SKM-1 treated with dmso at 0.1 percent for 144 hours (cell line): ENCODE data around the gene POFUT2.

Source experiments
- DNase-seq: peaks from one replicate; lab custom pipeline; 2025; ENCODE audit not compliant: unreplicated experiment; lab: John Stamatoyannopoulos, UW

POFUT2 gene

DNA sequence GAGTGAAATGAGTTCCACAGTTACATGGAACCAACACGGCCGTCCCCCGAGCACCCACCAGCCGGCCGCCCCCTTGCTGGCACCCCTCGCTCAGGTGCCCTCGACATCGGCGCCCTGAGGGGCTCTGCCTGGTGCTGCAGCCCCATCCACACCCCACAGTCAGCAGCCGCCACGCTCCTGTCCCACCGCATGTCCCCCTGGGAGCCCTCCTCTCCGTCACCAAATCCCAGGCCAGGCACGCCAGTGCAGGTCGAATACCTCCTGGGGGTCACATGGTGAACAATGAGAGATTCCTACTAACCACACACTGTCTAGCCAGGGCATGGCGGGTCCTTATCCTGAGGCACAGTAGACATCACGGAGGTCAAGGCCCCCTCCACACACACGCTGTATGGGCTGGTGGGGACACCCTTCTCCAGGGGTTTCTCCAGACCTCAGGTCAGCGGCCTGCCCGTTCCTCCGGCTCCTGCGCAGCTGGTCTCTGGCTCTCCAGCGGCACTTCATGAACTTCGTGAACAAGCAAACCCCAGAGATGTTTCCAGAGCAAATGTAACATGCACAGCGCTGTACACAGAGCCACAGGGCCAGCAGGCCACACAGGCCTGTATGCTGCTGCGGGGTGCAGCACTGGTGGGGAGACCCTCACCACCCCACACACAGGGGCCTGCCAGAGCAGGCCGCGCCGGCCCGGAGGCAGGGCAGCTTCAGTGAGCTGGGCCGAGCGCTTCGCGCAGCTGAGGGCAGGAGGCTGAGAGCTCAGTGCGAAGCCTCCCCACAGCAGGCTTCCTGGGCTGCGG is 21.8 kb downstream of the POFUT2 start:
- DNase-seq: no peak

DNA sequence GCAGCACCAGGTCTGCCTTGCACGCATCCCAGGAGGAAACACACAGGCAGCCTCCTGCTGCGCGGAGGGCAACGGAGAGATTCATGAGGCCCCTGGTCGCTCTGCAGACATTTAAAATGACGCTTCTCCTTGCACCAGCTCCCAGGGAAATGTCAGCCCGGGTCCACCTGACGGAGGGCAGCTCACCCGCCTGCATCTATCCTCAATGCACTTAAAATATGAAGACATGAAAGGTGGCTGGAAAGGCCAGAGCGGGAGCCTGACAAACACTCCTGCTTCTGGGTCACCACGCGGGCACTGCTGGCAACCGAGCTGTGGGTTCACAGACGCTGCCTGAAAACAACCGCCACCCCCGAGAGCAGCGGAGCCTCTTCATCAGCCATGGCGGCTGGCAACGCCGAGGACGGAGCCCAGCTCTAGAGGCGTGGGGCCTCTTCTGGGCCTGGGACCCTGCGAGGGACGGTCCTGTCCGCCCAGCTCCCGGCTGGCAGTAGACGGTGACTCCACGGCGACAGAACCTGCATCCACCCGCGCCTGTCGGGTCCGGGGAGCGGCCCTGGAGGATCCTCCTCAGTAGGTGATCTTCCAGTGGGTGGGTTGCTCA is 22.7 kb downstream of the POFUT2 start:
- DNase-seq: no peak

DNA sequence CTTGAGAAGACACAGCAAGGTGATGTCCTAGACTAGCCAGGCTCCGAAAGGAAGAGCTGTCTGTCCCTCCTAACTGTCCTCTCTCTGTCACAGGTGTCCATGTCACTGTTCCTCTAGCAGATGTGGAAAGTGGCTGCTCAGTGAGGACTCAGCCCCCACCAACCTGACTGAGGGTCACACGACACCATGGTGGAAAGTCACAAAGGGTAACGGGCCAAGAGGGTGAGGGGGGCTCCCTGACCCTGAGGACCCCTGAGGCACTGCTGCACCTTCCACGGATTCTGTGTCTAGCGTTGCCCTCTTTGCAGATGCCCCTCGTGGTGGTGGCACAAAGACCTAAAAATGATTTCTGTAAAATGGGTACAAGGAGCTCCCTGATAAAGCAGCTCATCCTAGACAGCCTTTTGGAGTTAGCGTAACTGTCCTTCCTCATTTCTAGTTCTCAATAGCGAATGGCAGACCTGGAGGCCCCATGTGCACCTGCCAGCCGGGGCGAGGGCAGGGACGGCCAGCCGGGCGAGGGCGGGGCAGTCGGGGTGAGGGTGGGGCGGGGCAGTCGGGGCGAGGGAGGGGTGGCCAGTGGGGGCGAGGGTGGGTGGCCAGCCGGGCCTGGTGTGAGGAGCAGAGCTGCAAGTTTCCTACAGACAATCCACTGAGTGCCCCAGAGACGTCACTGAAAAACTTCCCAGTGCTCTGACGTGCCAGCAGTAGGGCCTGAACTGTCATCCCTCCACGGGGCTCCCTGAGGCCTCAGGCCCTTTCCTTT is 23.4 kb downstream of the POFUT2 start:
- no peak for DNase-seq

DNA sequence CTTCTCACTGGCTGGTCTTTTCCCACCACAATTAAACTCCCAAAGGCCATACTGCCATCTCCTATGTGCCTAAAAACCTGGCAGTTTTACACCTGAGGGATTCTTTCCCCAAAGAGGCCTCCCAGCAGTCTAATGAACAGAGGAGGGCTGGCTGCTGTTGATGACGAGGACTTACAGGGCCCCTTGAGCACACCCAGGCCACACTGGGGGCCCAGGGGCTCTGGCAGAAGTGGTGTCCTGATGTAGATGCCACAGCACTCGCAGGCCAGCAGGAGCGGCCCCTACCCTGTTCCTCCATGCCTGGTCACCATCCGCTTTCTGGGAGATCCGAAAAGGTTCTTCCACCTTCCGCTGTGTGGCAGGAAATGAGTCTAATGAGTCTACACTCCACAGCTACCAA is 24.2 kb downstream of the POFUT2 start:
- no peak for DNase-seq

DNA sequence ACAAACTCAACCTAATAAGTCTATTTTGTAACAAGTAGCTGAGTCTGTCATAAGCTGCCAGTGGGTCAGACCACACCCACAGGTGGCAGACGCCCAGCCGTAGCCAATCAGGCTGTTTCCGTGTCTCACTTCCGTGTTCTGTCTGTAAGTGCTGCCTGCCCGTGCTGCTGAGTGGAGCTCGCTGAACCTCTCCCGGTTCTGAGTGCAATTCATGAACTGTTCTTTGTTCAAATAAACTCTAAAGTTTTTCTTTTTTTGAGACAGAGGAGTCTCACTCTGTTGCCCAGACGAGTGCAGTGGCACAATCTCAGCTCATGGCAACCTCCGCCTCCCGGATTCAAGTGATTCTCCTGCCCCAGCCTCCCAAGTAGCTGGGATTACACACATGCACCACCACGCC is 25.1 kb downstream of the POFUT2 start:
- no peak for DNase-seq

DNA sequence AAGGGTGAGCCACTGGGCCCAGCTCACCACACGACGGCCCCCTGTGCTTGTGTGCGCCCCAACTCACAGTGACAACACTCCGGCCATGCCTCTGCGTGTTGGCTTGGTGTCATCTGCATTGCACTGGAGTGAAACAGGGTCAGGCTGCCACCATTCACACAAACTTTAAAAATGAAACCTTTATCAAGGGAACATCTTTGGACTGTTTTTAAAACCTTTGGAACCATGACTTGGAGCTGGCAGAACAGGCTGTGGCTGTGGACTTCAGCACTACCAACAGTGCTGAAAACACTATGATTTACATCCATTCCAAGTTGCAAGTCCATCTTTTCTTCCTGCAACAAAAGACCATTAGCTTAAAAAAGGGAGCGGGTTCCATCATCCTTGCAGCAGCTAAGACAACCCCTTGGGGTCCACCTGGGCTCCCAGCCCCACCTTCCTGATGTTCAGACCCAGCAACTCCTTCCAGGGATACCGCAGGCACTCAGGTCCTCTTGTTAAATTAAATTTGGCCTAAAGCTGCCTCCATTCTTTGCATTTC is 25.6 kb downstream of the POFUT2 start:
- no peak for DNase-seq

DNA sequence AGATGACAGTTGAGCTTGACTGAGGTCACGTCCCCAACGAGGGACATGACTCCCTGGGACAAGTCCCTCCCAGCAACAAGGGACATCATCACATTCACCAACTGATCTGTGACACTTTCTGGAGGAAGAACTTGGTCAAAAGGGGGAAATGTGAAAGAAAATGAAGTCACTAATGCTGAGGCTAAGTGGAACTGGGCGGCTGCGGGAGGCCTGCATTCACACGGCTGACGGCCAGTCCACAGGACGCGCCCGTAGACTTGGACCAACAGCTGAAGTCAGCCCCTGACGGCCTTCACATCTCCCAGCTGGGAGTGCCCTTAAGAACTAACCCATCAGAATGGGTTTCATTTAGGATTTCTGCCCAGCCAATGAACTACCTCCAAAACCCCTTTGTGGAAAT is 26.6 kb downstream of the POFUT2 start:
- no peak for DNase-seq

DNA sequence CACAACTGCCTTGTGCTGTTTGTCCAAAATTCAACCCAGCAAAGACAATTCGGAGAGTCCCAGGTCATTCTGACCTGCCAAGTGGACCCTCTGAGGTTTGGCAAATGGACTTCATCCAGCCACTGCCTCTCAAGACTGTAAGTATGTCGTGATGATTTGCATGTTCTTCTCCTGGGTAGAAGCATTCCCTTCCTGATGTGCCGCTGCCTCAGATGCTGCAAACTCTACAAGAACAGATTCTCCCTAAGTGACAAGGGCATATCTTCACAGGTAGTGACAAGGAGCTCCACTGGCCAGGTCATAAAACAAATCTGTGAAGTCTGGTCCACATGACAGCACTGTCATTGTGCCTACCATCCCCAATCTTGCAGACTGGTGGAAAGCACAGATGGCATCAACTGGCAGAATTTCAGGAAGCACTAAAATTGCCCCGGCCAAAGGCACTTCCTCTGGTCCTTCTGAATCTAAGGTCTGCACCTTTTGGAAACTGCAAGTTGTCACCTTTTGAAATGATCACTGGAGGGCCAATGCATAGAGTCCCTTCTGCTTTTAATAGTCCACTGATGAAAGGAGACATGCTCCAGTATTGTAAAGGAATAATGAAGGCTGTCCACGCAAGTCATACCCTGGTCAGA is 27.4 kb downstream of the POFUT2 start:
- DNase-seq: no peak

DNA sequence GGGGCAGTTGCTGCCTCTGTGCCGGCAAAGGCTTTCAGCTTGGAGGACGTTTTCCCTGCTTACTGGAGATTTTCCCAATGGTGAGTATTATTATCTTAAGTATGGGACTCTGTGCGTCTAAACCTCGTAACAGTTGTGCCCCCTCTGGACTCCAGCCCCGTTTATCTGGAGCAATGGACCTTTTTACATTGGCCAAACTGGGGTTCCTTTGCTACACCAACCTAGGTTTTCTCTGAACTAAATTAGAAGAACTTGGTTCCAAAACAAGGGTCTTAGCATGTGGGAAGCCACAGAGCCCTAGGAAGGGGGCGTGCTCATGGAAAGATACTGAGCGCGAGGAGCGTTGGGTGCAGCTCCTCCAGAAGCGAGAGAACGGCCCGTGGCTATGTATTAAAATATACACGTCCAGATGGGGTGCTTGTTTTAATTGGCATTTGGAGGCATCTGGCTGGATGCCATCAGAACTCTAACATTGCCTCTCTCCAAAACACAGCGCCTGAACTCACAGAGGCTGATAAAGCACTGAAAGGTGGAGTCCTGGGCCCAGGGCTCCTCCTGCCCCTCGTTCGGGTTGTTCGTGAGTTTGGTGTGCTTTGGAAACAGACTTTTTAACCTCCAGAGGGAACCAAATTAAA is 28.4 kb downstream of the POFUT2 start:
- no peak for DNase-seq

DNA sequence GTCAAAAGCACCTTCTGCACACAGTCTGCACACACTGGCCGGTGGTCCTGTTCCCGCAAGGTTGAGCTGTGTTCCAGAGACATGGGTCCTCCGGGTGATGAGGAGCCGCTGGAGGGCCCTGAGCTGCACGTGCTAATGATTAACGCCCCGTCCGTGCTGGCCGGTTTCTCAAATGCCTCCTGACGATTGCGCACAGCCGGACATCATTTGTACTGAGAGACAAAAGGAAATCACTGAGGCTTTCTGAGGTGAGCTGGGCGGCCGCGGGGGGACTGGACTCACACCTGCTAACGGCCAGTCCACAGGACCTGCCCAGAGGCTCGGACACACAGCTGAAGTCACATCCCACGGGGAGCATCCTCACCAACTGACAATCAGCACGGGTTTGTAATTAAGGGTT is 29.2 kb downstream of the POFUT2 start:
- DNase-seq: no peak

DNA sequence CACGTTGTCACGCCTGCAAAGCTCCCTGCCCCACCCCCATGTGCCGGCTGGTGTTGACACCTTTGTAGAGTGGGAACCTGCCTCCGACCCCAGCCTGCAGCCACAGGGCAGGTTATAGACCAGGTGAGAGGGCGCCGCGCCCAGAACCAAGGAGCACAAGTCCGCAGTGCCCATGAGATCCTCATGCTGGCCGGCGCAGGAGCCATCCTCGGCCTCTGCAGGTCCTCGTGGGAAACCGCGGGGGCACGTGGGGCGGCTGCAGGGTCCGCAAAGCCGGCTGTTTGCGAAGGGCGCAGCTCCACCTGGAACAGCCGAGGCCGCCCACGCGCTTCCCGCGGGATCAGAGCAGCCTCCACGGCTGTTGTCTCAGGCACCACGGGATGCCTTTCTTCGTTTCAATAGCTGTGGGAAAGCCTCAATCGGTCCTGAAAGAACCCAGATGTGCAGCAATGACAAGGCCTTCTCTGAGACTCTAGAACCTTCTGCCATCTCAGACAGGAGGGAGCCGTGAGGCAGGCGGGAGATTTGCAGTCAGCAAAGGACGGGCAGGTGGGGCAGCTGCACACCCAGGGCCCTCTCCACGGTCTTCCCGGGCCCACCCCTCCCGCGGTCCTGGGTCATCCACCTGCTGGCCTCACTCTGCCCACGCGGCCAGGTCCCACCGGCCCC is 29.9 kb downstream of the POFUT2 start:
- no peak for DNase-seq

DNA sequence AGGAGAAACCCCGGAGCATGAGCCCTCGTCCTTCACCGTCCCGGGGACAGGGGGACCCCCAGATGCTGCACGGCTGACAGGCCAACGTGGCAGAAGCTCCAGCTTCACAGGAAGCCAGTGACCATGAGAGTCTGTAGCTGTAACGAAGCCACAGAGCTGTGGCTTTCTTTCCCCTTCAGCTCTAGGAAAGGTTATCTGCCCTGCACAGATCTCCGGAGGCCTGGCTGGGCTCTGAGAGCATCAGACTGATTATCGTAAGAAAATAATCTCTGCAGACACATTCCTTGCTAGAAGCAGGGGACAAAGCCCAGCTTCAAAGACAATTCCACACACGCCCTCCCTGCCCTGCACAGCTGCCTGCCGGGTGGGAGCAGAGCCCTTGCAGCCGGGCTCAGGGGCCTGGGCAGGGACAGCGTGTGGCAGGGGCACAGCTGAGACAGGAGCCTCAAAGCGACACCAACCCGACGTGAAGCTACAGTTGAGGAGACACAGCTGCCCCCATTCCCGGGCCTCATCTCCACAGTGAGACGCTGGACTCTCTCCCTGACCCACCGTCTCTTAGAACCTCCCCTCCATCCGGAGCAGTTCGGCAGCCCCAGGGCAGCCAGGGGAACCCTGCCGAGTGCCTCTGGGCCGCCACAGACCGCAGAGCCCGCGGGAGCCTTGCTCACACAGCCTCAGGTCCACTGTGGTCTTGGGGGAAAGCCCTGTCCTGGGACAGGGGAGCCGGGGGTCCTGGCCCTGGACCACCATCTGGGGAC is 30.6 kb downstream of the POFUT2 start:
- no peak for DNase-seq

DNA sequence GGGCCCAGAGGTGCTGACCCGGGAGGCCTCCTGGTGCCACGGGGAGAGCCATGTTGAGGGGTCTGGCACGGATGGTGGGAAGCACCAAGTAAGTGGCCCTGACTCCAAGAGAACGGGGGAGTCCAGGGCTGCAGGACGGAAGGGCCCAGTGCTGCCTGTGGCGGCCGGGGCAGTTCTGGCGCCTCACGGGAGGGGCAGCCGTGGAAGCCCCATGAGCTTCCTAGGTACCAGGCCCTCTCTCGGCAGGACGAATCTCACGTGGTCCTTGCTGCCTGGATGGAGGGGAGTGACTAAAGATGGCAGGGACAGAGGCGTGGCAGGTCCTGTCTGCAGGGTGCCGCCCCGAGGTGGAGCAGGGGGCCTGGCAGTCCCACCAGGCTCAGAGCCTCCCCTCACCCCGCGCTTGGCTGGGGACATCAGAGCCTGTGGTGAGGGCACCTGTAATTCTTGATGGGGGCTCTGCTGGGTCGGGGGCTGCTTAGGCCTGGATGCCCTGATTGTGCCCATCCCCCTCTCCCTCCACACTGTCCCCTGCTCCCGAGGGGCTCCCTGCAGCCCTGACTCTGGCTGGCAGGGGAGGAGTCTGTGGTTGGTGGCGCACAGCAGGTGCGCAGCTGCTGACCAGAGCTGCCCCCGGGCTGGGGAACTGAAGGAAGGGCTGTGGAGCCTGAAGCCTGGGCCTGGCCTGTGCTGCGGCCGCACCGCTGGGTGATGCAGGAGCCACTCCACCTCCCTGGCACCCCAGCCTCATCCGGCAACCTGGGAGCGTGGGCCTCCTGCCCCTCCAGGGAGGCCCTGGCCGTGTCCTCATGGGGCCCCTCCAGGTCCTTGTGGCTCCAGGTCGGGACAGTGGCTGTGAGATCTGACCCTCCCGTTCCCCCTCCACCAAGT is 31.4 kb downstream of the POFUT2 start:
- no peak for DNase-seq

DNA sequence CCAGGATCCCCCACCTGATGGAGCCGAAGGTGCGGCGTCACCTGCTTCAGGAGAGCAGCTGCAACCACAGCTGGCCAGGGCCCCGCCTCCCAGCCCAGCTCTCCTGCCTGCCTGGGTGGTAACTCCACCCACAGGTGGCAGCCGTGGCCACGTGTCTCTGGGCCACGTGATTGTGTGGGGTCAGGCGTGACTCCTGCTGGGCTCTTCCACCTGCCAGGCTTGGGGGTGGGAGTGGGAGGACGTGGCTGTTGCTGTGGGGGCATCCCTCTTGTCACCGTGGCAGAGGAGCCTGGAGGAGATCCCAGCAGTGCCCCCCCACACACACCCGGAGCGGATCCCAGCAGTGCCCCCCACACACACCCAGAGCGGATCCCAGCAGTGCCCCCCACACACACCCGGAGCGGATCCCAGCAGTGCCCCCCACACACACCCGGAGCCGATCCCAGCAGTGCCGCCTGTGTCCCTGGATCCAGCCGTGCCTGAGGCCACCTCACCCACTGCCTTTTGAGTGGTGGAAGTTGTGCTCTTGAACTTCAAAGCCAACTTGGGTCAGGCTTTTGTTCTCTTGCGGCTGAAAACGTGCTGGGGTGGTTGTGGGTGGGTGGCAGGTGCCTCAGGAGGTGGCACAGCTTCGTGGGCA is 32.2 kb downstream of the POFUT2 start:
- DNase-seq: no peak

DNA sequence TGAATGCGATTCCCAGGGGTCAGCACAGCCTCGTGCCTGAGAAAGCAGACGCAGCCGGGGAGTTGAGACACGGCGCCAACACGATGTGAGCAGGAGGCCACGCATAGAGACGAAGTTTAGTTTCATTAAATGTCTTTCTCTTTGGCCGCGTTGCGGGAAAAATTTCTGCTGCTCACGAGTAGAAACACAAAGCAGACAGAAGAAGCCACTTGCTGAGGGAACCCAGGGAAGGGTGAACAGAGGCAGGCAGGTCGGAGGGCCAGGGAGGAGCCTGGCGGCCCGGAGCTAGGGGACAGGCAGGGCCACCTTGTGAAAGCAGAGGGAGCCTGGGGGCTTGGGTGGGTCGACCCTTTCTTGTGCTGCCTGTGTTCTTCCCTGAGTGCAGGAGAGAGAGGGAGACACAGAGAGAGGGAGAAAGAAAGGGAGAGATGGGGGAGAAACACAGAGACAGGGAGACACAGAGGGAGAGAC is 33.2 kb downstream of the POFUT2 start:
- DNase-seq: no peak

DNA sequence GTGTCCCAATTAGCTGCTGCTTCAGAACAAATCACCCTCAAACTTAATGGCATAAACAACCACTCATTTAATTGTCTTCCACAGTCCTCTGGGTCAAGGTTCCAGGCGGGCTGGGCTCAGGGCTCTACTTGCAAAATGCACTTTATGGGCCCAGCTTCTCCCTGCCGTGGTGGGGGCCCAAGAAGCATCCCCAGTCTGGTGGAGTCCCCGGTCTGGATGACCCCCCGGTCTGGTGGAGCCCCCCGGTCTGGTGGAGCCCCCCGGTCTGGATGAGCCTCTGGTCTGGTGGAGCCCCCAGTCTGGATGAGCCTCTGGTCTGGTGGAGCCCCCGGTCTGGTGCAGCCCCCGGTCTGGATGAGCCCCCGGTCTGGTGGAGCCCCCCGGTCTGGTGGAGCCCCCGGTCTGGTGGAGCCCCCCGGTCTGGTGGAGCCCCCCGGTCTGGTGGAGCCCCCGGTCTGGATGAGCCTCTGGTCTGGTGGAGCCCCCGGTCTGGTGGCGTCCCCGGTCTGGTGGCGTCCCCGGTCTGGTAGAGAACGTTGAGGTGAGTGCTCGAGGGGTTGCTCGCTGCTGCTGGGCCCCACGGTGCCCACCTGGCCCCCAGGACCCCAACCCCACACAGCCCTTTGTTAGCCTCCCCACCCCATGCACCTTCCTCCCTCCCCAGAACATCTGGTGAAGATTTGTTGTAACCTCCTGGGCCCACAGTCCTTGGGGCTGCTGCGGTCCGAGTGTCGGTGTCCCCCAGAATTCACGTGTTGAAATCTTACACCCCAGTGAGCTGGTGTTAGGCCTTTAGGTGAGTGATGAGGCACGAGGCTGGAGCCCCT is 33.8 kb downstream of the POFUT2 start:
- no peak for DNase-seq

DNA sequence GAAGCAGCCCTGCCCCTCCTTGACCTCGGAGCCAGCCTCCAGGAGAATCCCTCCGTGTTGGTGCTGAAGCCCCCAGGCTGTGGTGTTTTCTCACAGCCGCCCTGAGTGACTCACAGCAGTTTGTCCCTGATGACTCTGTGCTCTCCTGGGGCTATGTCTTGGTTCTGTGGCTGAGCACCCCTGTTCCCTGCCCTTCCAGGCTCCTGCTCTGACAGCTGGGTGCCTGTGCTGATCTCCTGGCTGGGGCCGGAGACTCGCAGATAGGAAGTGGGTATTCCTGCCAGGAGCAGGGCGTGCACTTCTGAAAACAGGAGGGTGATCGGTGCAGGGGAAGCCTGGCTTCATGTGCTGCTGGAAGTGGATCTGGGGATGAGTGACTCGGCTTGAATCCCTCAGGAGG is 34.5 kb downstream of the POFUT2 start:
- DNase-seq: no peak
